ENCODE measurements around the gene CEP43. TPM values are rescaled to one million over a fixed set of nuclear protein-coding genes. Genes with fewer than 3 reads are reported as not detected.
A peak's percentile ranks its signal among the peaks of the same experiment; 100 is the strongest.

The CEP43 gene
- total RNA-seq, 1 donor from 2014 or later: 23.3 TPM

Small RNAs within 50 kb of the gene (microRNA-seq; reads per million reads assigned to microRNA genes)
- 11.5 reads per million, percentile 61 among the genes with 10 or more reads in this experiment for gene MIR3939 (ENCODE audit: unreplicated experiment)

Other genes with a start within 250 kb of the CEP43 start
- gene RNASET2, start 42.8 kb upstream of the CEP43 start, total RNA-seq (ENCODE audit: unreplicated experiment): 11.6 TPM
- gene CCR6, start 123.7 kb downstream of the CEP43 start, total RNA-seq (ENCODE audit: unreplicated experiment): not detected
- gene GPR31, start 158.6 kb downstream of the CEP43 start, total RNA-seq (ENCODE audit: unreplicated experiment): not detected